NOMO-1 treated with dmso at 0.1 percent for 144 hours (cell line): ENCODE measurements around the gene RFPL3.
"Not testable (repeated sequence)": the region's sequence is repeated elsewhere in the genome, so short reads cannot be mapped to it uniquely, and the experiment has no call there.

ENCODE experiments used
- DNase-seq: peaks from one replicate; lab custom pipeline; 2025; ENCODE audit not compliant: unreplicated experiment; lab: John Stamatoyannopoulos, UW

Gene RFPL3

DNA sequence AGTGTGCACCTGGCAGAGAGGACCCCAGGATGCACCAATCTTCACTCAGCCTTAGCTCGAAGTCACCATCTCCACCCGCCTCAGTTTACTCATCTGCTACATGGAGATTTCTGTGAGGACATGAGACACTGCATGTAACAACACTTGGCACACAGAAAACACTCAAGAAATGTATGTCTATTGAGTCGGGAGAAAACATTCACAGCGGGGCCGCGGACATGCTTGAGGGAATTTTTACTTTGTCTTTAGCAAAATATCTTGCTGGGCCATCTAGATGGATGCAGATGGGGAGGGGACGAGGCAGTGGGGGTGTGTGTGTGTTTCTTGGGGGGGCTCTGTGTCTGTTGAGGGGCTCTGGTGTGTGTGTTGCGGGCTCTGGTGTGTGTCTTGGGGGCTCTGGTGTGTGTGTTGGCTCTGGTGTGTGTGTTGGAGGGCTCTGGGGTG lies 28.4 kb upstream of the RFPL3 start:
- no peak for DNase-seq

DNA sequence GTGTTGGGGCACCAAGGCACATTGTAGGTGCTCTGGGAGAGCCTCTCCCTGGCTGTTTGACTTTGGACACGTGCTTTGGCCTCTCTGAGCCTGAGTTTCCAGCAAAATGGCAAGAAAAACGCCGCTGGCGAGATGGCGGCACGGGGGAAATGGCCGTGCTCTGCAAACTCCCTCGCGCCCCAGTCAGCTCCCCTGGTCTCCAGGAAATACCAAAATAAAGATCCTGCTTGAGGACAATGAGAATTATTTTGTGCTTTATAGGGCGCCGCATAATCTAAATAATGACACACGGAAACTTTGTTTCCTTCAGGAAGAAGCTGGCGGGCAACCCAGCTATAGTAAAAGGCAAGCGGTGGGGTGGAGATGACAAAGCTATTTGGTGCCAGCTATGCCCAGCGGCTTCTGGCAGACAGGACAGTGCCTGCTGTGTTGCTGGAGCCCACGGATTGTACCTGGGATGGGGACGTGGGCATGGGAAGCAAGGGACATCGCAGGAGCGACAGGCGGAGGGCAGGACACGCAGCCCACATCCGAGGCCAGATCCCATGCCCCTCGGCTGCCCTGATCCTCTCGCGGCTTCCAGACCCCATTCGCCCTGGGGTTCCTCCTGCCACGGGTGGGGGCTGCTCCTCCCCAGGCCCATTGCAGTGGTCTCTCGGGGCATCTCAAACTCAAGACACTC lies 26.3 kb upstream of the RFPL3 start:
- no peak for DNase-seq

DNA sequence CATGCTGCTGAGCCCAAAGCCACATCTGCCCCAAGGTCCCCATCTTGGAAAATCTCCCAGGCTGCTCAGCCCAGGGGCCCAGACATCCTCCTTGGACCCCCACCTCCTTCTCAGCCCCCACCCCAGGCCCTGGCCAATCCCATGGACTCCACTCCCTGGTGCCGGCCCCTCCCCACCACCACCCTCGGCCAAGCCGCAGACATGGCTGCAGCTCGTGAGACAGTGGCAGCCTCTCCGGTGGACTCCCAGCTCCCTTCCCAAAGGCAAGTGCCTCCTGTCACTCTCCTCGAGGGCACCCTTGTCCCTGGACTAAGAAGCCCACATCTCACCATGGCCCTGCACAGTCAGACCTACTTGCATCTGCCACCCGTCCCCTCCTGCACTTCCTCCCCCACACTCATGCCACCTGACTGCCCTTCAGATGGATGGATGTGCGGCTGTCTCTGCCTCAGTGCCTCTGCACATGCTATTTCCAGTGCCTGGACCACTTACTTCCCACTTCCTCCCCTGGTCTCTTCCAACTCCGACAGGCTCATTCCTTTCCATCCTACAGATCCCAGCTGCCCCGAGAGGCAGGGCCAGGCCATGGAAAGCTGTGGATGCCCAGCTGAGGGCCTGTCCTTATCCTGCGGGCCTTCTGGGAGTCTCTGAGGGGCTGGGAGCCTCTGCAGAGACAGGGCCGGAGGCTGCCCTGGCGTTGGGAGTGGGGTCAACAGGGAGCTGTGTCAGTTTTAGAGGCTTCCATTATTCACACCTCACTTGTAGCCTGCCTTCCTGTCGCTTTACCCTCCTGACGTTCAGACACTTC lies 25.5 kb upstream of the RFPL3 start:
- DNase-seq, result no peak

DNA sequence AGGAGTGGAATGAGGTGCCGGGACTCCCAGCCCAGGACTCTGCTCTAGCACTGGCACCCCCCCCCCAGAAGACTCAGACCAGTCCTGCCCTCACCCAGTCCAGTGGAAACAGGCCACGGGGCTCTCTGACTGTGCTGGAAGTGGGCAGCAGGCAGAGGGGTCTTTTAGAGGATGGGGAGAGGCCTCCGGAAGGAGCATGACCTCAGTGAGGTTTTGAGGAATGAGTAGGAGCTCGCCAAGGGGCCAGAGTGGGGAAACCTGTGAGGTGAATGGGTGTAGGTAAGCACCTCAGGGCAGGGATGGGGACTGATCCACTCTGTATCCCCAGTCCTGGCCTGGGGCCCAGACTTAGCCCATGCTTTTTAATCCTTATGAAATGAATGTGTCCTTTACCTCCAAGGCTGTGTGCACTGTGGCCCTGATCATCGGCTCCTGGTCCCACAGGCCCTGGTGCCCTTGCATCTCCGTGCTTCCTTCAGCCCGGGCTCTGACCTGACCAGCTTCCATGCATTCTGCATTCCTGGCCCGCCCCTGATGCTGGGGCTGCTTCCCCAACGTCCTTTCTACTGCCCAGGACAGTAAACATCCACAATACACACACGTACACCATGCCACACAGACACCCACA lies 24.4 kb upstream of the RFPL3 start:
- no peak for DNase-seq

DNA sequence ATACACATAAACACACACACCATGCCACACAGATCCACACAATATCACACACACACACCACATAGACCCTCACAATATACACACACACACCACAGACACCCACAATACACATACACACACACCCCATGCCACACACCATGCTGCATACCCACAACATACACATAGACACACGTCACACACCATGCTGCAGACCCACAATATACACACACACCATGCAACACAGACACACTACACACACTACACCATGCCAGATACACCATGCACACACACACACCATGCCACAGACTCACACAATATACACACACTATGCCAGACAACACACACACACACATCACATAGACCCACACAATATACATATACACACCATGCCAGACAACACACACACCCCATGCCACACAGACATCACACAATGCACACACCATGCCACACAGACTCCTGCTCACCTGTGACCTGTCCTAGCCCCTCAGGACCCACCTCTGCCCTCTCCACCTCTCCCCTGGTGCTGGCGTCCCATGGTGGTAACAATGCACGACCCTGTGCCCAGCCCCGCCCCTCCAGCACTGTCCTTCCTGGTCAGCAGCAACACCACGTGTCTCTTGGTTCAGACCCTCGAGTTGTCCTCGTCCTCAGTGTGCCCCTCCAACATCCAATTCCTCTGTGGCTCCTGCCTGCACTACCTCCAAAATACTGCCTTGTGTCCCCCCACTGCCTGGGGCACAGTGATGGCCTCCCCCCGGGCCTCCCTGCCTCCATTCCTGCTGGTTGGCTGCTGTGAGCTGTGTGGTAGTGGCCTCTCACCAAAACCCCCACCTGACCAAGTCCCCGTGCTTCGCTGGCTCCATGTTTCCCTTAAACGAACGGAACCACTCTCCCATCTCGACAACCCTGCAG lies 23.7 kb upstream of the RFPL3 start:
- DNase-seq, result no peak

DNA sequence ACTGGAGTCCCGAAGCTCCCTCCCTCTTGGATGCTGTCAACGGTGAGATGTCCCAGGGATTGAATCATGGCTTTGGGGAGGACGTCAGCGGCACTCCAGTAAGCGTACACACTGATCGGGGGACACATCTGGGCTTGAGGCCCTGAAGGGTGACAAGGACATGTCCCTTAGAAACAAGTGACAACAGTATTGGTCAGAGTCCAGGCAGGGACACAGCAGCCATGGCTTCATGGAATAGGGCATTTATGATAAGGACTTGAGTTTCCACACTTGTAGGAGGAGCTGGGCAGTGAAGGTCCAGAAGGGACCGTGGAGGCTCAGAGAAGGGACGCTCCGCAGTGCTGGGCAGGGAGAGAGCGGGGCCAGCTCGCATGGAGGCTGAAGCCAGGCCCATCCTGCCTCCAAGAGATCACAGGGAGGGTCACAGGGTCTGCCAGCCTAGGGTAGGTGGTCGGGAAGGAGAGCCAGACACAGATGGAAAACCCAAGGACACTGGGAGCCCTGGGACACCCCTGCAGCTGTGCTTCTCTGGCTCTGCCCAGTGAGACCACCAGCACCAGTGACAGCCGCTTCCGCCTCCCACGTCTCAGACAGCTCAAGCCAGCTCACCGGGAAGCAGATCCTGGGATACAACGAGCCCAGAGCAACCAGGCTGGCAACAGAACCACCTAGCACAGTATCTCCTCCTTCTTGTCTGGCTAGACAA lies 22.9 kb upstream of the RFPL3 start:
- no peak for DNase-seq

DNA sequence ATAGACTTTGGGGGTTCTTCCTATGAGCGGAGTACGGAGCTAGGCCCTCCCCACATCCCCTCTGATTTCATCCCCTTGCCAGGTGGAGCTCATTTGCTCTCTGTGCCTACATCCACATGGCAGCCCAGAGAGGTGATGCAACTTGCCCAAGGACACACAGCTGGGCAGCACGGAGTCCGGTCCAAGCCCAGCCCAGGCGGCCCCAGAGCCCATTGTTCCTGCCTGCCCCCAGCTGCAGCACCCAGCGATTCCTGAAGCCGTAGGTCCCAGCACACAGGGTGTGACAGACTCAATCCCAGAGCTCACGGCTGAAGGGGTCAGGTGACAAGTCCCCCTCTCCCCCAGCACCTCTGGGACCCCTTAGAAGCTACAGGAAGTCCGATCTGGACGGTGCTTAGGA lies 22.2 kb upstream of the RFPL3 start:
- no peak for DNase-seq

DNA sequence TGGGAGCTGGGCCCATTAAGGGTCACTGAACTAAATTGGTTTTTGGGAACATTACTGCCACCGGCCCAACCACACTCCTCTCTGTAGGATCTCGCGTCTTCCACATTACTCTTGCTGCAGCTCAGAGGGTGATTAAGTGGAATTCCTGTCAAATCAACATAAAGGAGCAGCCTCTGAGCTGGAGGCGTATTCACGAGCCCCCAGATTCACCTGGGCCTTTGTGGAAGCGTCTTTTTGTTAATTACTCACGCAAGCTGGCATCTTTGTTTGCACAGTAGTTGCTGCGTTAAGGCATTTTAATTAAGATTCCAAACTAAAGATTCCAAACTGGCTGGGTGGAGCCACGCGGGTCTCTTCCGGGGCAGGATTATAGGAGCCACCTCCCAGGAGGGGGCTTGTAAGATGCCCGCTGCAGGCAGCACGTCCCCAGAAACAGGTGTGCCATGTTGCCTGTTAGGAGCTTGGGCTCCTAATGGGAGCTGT lies 21.5 kb upstream of the RFPL3 start:
- no peak for DNase-seq

DNA sequence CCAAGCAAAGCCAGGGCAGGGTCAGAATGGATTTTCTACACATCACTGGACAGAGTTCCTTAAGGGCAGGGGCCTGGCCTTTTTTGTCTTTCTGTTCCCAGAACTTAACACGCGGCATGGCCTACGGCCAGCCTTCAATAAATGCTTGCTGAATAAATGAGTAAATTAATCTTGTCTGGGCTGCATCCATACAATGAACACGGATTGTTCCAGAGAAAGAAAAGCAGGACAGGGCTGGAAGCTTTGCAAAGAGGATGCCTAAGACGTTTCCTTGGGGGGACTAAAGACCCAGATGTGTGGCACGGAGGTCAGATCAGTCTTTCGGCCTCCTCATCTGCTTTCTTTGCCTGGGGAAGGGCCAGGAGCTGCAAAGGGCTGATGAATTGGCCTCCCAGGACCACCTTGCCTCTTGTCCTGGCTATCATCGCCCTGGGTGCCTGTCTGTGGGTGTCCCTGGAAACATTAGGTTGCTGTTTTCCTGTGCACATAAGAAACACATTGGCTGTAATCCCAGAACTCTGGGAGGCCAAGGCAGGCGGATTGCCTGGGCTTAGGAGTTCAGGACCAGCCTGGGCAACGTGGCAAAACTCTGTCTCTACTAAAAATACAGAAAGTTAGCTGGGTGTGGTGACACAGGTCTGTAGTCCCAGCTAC lies 20.8 kb upstream of the RFPL3 start:
- DNase-seq, result no peak

DNA sequence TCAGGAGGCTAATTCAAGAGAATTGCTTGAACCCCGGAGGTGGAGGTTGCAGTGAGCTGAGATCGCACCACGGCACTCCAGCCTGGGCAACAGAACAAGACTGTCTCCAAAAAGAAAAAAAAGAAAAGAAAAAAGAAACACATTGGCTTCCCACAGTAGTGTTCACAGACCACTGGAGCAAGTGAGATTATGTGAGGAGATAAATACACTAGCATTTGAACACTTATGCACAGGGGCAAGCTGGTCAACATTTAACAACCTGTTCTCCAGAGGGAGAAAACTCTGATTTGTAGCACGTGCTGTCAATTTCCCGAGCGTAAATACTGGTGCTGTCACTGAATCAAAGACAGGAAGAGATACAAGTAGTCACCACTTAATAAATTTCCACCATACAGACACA lies 20.2 kb upstream of the RFPL3 start:
- not testable (repeated sequence) for DNase-seq

DNA sequence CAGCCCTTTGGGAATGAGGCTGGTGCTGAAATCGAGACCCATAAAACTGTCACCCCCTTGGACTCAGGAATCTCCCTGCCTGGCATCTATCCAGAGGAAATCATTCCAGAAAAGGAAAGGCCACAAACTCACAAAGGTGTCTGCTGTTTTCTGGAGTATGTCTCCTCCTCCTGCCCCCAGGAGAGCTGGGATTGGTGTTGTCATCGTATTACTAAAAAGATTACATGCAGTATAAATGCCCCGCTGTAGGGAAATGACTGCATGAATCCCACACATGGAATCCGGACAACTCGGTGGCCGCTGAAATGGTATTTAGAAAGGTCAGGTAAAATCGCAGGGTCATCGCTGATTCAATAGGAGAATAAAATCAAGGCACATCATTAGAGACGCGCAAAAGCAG lies 18.9 kb upstream of the RFPL3 start:
- no peak for DNase-seq

DNA sequence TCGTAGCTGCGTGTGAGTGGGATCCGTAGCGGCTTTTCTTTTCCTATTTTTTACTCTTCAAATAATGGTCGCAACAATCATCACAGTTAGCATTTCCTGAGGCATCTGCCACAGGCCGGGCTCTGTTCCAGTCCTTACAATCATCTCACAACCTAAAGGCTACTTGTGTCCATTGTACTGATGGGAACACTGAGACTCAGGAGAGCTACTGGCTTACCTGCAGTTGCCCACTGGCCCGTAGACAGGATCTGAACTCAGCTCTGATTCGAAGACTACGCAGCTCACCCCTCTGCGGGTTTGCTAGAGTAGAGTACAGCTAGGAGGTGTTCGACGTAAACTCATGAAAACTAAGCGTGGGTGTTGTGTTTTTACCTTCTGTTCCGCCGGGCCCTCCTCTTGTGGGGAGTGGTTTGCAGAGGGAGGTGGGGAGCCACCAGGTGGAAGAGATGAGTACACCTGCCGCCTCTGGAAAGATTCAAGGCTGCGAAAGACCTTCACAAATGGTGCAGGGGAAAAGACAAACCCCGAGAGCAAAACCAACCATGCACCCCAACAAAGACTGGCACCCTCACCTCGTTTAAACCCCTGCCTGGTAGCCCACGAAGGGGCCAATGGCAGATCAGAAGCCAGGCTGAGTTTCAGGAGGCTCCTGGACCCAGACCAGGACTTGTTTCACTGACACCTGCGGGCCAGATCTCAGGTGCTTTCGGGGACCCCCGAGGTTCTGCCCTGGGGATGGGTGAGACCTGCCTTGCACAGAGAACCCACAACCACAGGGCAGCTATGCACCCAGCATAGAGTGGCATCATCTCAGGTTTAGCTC lies 18.3 kb upstream of the RFPL3 start:
- DNase-seq, result no peak

DNA sequence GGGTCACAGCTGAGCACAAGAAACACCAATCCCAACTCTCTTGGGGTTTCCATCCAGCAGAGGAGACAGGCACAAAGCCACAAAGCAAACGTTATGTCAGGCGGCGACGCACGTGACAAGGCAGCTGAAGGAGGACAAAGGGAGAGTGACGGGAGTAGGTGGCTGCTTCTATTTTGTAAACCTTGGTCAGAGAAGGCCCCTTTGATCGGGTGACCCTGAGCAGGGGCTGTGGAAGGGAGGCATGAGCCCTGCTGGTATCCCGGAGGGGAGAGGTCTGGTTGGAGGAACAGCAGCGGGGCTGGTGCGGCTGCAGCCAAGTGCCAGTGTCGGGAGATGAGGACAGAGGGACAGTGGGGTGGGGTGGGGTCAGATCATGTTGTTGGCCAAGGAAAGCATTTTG lies 17.3 kb upstream of the RFPL3 start:
- DNase-seq, result no peak

DNA sequence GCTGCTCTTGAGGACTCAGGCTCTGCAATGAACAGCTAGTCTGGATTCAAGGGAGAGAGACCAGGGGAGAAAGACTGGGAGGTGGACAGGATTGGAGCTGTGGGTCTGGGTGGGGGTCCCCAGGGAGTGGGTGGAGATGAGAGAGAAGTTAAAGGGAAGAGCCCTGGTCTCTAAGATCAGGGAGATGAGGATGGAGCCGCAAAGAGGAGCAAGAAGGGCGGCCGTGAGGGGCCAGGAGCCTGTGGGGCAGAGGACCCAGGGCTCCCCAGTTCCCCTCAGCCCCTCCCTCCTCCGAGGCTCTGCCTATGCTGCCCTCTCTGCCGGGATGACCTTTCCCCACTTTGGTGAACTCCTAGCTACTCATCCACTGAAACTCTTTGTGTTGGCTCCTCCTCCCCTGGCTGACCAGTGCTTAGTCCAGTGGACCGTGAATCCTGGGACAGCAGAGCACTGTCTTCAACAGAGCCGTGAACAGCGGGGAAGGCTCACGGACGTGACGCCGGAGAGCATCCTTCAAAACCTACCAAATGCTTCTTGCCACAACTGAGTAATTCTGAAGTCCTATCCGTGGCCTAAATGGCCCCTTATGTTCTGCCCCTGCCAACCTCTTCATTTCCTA lies 16.4 kb upstream of the RFPL3 start:
- DNase-seq, result no peak

DNA sequence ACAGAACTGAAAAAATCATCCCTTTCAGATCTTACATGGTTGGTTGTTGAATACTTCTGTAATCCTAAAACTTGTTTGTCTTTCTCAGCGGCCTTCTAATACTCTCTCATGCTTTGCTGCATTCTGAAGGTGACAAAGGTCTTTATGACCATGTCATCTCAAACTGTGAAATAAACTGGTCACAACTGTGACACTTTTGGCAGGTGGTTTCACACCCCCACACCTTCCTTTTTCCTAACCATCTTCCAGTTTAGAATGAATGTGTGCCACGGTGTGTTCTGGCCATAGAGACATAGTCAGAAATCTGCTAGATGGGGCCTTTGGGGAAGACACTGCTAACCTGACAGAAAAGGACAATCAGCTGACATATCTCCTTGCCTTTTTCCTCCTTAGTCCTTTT lies 14.7 kb upstream of the RFPL3 start:
- no peak for DNase-seq

DNA sequence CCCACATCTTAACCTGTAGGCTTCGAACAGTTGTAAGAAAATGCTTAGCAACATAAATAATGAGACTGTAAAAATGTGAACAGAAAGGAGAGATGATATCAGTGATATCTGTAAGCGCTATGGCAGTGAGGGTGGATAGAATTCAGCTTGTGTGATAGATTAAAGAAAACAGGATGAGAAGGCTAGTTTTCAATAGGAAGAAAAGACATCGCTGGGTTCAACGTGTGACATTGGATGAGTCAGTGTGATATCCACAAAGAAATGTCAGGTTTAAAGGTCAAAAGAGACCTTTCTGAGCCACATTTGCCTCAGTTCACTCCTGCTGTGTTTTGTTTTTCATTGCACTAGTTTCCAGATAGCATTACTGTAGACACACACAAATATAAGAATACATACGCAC lies 13.7 kb upstream of the RFPL3 start:
- DNase-seq, result no peak

DNA sequence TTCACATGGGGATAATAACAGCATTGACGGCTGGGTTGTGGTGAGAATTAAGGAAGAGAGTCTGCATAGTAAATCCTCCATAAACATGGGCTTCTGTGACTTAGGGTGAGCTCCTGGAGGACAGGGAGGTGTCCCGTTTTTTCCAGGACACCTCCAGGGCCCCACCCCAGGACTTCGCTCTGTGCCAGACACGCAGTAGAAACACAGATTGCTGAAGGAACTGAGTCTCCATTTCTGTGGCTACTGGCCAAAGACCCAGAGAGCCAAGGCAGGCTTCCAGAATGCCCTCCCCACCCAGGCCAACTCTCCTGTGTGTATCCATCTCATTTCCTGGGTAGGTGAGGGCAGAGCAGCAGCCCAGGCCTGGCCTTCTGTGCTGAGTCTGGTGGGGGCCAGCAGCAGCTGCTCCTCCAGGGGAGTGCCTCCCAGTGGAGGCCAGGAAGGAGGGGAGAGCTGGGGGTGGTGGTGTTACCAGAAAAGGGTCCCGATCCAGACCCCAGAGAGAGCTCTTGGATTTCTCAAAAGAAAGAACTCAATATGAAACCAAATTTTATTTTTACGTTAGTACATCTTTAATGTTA lies 9.5 kb upstream of the RFPL3 start:
- DNase-seq, result no peak

DNA sequence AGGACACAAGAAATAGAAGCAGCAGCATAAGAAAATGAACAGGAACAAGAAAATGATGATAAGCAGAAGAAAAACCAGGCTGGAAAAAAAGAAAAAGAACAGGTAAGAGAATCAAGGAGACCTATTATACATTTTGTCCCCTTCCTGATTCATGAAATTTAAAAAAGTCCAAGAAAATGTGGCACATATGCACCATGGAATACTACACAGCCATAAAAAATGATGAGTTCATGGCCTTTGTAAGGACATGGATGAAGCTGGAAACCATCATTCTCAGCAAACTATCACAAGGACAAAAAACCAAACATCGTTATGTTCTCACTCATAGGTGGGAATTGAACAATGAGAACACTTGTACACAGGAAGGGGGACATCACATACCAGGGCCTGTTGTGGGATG lies 5.8 kb upstream of the RFPL3 start:
- DNase-seq, result not testable (repeated sequence)
